GM23248 (cell line): ENCODE results near the gene LCP2.

Experiments used
- EZH2 ChIP-seq: fragments of 200-600 bp; sonication (generic); IDR thresholded peaks from 2 replicates; pipeline ENCODE4 v1.6.1; 2018; ENCODE audit warnings: antibody characterized with exemption, mild to moderate bottlenecking; ENCODE audit not compliant: insufficient read depth, poor library complexity, severe bottlenecking
- EZH2phosphoT487 ChIP-seq: fragments of 200-600 bp; sonication (generic); IDR thresholded peaks from 2 replicates; pipeline ENCODE4 v1.6.1; 2018; ENCODE audit warnings: antibody characterized with exemption, moderate library complexity, mild to moderate bottlenecking, low read depth; ENCODE audit not compliant: insufficient read depth

- TF ChIP-seq EZH2 (no peak), EZH2phosphoT487 (no peak)
These were observed 19.4 kb upstream of the LCP2 start for GRCh38 chr5:170316937-170317336.
